Left kidney (tissue), 2 donors: Measurements from ENCODE around the gene VAV1. TPM values are rescaled to one million over a fixed set of nuclear protein-coding genes. Genes with fewer than 3 reads are reported as not detected.
"Not testable (repeated sequence)": the region's sequence is repeated elsewhere in the genome, so short reads cannot be mapped to it uniquely, and the experiment has no call there.

Source experiments
- DNase-seq: peaks from one replicate; pipeline ENCODE4 v3.0.0-alpha.2; 2013
- polyA plus RNA-seq: library from polyadenylated mRNA; unstranded; fragments of 120-200 nt; gene quantifications from one replicate; pipeline ENCODE4 v1.2.1, GENCODE V29; 2013; ENCODE audit not compliant: insufficient read length

VAV1 gene
- polyA plus RNA-seq, 1 donor: 1.5 TPM

DNA sequence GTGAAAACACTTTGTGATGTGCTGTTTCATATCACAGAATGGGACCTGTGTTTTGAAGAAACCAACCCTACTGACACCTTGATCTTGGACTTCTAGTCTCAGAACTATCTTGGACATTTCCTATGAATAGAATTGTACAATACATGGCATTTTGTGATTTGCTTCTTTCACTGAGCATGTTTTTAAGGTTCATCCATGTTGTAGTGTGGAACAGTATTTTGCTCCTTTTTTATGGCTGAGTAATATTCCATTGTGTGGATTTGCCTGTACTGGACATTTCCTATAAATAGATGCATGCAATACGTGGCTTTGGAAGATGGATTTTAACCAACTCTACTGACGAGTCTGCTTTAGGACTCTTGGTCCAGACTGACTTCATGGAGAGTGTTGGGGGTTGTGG lies 46.8 kb downstream of the VAV1 start:
- no peak for DNase-seq

GRCh38 chr19:6820237-6820636 lies 47.7 kb downstream of the VAV1 start:
- no peak for DNase-seq

- DNase-seq: no peak
These were observed 49.3 kb downstream of the VAV1 start for GRCh38 chr19:6821639-6822310.

DNA sequence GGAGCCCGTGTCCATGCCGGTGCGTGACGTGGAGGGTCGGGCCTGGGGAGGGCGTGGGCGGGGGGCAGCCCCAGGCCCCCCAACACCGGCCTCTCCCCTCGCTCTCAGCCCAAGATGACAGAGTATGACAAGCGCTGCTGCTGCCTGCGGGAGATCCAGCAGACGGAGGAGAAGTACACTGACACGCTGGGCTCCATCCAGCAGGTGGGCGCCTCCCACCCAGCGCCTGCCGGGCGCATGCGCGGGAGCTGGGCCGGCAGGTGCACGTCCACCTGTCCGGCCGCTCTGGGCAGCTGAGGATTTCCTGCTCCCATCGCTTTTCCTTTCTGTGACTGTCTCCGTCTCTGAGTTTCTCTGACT lies 49.8 kb downstream of the VAV1 start:
- no peak for DNase-seq

- no peak for DNase-seq
These were observed 52.7 kb downstream of the VAV1 start for GRCh38 chr19:6825076-6825774.

DNA sequence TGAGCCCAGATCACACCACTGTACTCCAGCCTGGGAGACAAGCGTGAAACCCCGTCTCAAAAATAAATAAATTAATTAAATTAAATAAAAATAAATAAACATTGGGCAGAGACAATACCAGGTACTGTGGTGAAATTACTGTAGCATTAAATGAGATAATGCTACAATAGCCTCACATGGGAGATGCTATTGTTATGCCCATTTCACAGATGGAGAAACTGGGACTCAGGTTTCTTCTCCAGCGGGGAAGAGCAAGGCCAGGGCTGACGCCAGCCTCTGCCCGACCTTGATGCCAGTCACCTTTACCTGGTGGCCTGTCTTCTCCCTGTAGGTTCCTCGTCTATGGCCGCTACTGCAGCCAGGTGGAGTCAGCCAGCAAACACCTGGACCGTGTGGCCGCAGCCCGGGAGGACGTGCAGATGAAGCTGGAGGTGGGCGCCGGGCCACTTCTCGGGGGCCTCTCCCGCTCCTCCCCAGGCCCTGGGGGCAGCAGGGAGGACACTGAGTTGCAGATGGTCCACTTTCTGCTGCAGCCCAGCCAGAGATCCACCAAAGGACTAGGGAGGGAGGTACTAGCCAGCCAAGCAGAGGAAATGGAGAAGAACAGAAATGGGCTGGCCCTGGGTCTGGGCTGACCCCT lies 53.9 kb downstream of the VAV1 start:
- DNase-seq: no peak

GRCh38 chr19:6828306-6828697 lies 55.8 kb downstream of the VAV1 start:
- DNase-seq: no peak

DNA sequence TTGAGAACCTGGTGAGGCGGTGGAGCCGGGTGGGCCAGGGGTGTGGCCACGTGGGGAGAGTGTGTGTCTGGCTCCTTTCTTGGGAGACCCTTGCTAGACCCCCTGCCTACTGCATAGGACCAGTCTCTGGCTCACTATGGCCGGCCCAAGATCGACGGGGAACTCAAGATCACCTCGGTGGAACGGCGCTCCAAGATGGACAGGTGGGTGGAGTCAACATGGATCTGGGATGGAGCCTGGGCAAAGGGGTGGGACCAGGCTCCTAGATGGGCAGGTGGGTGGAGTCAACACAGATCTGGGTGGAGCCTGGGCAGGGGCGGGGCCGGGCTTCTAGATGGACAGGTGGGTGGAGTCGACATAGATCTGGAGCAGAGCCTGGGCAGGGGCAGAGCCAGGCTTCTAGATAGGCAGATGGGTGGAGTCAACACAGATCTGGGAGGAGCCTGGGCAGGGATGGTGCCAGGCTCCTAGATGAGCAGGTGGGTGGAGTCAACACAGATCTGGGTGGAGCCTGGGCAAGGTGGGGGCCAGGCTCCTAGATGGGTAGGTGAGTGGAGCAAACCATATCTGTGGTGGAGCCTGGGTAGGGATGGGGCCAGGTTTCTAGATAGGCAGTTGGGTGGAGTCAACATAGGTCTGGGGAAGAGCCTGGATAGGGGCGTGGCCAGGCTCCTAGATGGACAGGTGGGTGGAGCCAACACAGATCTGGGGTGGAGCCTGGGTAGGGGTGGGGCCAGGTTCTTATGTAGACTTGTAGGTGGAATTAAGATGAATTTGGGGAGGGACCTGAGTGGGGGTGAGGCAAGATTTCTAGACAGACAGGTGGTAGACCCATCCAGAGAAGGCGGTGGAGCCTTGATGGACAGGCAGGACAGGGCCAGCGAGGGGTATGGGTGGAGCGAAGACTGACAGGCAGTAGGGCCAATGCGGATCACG lies 56.5 kb downstream of the VAV1 start:
- no peak for DNase-seq

DNA sequence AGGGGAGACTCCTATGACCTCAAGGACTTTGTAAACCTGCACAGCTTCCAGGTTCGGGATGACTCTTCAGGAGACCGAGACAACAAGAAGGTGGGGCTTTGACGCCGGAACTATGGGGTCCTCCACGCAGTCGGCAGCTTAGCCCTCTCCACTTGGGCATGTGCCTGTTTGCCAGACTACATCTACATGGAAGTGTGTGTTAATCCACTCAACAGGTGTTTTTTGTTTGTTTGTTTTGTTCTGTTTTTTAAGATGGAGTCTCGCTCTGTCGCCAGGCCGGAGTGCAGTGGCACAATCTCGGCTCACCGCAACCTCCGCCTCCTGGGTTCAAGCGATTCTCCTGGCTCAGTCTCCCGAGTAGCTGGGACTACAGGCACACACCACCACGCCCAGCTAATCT lies 57.3 kb downstream of the VAV1 start:
- not testable (repeated sequence) for DNase-seq

- DNase-seq: not testable (repeated sequence)
These were observed 58.6 kb downstream of the VAV1 start for GRCh38 chr19:6831084-6831483.

GRCh38 chr19:6832412-6832811 lies 59.9 kb downstream of the VAV1 start:
- no peak for DNase-seq

DNA sequence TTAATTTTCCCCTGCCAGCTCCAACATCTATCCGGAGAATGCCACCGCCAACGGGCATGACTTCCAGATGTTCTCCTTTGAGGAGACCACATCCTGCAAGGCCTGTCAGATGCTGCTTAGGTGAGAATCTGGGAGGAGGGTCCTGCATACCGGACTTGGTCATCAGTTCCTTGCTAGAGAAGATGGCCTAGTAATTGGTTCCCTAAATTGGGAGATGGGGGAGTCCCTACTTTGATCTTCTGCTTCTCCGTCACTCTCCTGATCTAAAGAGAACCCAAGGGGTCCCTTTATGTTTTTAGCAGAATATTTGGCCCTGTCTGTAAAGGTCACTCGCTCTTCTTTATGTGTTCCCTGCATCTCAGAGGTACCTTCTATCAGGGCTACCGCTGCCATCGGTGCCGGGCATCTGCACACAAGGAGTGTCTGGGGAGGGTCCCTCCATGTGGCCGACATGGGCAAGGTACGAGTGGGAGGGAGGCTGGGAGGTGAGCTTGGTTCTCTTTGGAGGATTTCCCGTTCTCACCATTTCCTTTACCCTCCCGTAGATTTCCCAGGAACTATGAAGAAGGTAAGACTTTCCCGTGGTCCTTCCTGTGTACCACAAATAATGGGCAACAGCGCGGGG lies 60.8 kb downstream of the VAV1 start:
- DNase-seq: no peak

DNA sequence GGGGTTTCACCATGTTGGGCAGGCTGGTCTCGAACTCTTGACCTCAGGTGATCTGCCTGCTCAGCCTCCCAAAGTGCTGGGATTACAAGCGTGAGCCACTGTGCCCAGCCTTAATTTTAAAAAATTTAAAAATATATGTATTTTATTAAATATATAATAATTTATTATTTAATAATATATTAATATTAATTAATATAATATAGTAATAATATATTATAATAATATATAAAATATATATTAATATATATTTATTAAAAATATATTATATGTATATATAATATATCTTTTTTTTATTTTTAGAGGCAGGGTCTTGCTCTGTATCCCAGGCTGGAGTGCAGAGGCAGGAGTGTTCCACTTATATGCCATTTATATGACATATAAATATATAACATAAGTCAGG lies 61.9 kb downstream of the VAV1 start:
- no peak for DNase-seq

- no peak for DNase-seq
These were observed 63.0 kb downstream of the VAV1 start for GRCh38 chr19:6835501-6835900.

DNA sequence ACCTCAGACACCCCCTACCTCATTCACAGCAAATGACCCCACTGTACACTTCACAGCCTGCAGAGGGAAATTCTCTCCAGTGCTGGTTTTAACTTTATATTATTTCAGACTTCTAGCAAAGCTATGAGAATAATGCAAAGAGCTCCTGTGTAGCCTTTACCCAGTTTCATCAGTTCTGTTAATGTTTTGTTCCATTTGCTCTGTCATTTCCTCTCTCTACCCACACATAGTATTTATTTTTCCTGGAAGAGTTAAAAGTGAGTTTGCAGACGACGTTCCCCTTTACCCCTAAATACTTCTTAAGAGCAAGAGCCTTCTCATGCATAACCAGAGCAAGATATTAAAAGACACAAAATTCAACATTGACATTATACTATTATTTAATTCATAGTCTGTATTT lies 65.0 kb downstream of the VAV1 start:
- no peak for DNase-seq

- no peak for DNase-seq
These were observed 65.7 kb downstream of the VAV1 start for GRCh38 chr19:6838062-6838655.

GRCh38 chr19:6842871-6843607 lies 70.5 kb downstream of the VAV1 start:
- DNase-seq: no peak

- no peak for DNase-seq
These were observed 75.3 kb downstream of the VAV1 start for GRCh38 chr19:6847828-6848200.

DNA sequence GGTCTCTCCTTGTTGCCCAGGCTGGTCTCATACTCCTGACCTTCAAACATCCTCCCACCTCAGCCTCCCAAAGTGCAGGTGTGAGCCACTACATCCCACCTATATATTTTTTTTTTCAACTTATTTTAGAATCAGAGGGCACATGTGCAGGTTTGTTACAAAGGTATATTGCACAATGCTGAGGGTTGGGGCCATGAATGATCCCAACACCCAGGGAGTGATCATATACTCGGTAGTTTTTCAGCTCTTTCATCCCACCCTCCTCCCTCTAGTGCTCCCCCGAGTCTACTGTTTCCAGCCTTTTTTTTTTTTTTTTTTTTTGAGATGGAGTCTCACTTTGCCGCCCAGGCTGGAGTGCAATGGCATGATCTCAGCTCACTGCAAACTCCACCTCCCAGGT lies 76.5 kb downstream of the VAV1 start:
- no peak for DNase-seq

- DNase-seq: no peak
These were observed 77.4 kb downstream of the VAV1 start for GRCh38 chr19:6849876-6850275.

- no peak for DNase-seq
These were observed 78.9 kb downstream of the VAV1 start for GRCh38 chr19:6851359-6851758.
